ENCODE data around the gene MYCBPAP.

DNA sequence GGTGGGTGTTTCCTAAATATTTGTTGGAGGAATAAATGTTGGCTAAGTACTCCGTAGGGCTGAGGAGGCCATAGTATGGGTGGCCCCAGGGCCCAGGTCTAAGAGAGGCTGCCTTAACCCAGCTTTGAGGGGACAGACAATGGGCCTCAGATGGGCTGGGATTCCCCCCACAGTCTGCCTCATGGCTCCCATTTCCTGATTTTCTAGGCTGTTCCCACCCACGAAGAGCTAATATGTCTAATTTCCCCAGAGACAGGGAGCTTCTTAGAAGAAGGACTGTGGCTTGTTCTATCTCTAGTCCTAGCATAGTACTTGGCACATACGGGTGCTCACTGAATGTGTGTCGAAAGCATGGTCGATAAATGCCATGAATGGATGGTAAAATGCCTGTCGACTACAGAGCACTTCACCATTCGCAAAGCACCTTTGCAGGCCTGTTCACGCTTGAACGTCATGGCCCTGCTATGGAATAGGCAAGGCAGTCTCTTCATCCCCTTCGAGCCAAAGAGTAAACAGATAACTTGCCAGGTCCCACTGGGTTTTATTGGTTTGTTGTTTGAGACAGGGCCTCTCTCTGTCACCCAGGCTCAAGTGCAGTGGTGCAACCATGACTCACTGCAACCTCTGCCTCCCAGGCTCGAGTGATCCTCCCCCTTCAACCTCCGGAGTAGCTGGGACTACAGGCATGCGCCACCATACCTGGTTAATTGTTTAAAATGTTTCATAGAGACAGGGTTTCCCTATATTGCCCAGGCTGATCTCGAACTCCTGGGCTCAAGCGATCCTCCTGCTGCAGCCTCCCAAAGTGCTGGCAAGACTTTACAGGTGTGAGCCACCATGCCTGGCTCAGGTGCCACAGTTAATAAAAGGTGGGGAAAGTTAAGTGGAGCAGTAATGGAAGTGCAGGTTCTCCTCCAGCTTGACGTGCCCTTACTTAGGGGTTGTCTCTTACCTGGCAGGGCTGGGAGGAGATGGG is 49.2 kb upstream of the MYCBPAP start:
- TF ChIP-seq, protein P1, sequence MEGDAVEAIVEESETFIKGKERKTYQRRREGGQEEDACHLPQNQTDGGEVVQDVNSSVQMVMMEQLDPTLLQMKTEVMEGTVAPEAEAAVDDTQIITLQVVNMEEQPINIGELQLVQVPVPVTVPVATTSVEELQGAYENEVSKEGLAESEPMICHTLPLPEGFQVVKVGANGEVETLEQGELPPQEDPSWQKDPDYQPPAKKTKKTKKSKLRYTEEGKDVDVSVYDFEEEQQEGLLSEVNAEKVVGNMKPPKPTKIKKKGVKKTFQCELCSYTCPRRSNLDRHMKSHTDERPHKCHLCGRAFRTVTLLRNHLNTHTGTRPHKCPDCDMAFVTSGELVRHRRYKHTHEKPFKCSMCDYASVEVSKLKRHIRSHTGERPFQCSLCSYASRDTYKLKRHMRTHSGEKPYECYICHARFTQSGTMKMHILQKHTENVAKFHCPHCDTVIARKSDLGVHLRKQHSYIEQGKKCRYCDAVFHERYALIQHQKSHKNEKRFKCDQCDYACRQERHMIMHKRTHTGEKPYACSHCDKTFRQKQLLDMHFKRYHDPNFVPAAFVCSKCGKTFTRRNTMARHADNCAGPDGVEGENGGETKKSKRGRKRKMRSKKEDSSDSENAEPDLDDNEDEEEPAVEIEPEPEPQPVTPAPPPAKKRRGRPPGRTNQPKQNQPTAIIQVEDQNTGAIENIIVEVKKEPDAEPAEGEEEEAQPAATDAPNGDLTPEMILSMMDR (IDR thresholded peaks at IDR 0.05; ENCODE audit: extremely low read depth in 1 of 2, insufficient read depth in 1 of 2, low read depth in 1 of 2, low read length in 2 of 2), result no peak
- TF ChIP-seq POLR2AphosphoS5 (IDR thresholded peaks at IDR 0.05; ENCODE audit: insufficient read depth, low read depth, low read length), result no peak
- no peak for TF ChIP-seq POLR2A (IDR thresholded peaks at IDR 0.05; ENCODE audit: low read depth, low read length)

All from endothelial cell of umbilical vein (primary cell).